H9 (cell line): ENCODE data around the gene MARCHF3. TPM values are rescaled to one million over a fixed set of nuclear protein-coding genes. Genes with fewer than 3 reads are reported as not detected.

Experiments used
- DNase-seq: peaks from one replicate; pipeline ENCODE4 v3.0.0-alpha.2; 2017
- H2AFZ ChIP-seq: one replicate; pipeline ENCODE4 v1.6.1; 2013; ENCODE audit warnings: mild to moderate bottlenecking, low read length, control low read depth, moderate library complexity
- H2AK5ac ChIP-seq: 2 replicates; pipeline ENCODE4 v1.6.1; 2013; ENCODE audit warnings: low read length, control low read depth, mixed read lengths; ENCODE audit not compliant: insufficient read length
- H2BK120ac ChIP-seq: one replicate; pipeline ENCODE4 v1.6.1; 2013; ENCODE audit warnings: low read depth, mild to moderate bottlenecking, low read length, control low read depth, inconsistent platforms; ENCODE audit not compliant: poor library complexity, severe bottlenecking
- H2BK12ac ChIP-seq: 2 replicates; pipeline ENCODE4 v1.6.1; 2013; ENCODE audit warnings: low read length, control low read depth, mixed read lengths, low read depth; ENCODE audit not compliant: insufficient read length
- H2BK15ac ChIP-seq: 2 replicates; pipeline ENCODE4 v1.6.1; 2013; ENCODE audit warnings: low read depth, low read length, control low read depth
- H2BK20ac ChIP-seq: one replicate; pipeline ENCODE4 v1.6.1; 2013; ENCODE audit warnings: low read depth, mild to moderate bottlenecking, low read length, control low read depth, inconsistent platforms; ENCODE audit not compliant: poor library complexity, severe bottlenecking
- H2BK5ac ChIP-seq: 2 replicates; pipeline ENCODE4 v1.6.1; 2013; ENCODE audit warnings: low read length, control low read depth, mixed read lengths; ENCODE audit not compliant: insufficient read length
- H3K14ac ChIP-seq: 2 replicates; pipeline ENCODE4 v1.6.1; 2013; ENCODE audit warnings: low read length, control low read depth; ENCODE audit not compliant: insufficient read depth
- H3K18ac ChIP-seq: 2 replicates; pipeline ENCODE4 v1.6.1; 2013; ENCODE audit warnings: low read depth, mild to moderate bottlenecking, mixed read lengths, low read length, control low read depth; ENCODE audit not compliant: insufficient read length
- H3K23ac ChIP-seq: 2 replicates; pipeline ENCODE4 v1.6.1; 2013; ENCODE audit warnings: low read length, control low read depth, mixed read lengths, low read depth; ENCODE audit not compliant: insufficient read length
- H3K23me2 ChIP-seq: 2 replicates; pipeline ENCODE4 v1.6.1; 2013; ENCODE audit warnings: low read depth, mild to moderate bottlenecking, mixed read lengths, low read length, control low read depth; ENCODE audit not compliant: insufficient read length, poor library complexity, severe bottlenecking
- H3K27ac ChIP-seq: 2 replicates; pipeline ENCODE4 v1.5.1; 2013; ENCODE audit warnings: low read length, control low read depth, mixed read lengths, low read depth; ENCODE audit not compliant: insufficient read length
- H3K27me3 ChIP-seq: 2 replicates; pipeline ENCODE4 v1.6.1; 2013; ENCODE audit warnings: low read length, control low read depth, inconsistent platforms; ENCODE audit not compliant: insufficient read depth
- H3K4ac ChIP-seq: 2 replicates; pipeline ENCODE4 v1.6.1; 2013; ENCODE audit warnings: low read depth, mild to moderate bottlenecking, control low read depth, inconsistent platforms, low read length, moderate library complexity
- H3K4me1 ChIP-seq: 2 replicates; pipeline ENCODE4 v1.6.1; 2013; ENCODE audit warnings: low read length, control low read depth, inconsistent platforms; ENCODE audit not compliant: insufficient read depth
- H3K4me2 ChIP-seq: 2 replicates; pipeline ENCODE4 v1.6.1; 2013; ENCODE audit warnings: low read length, control low read depth, mixed read lengths; ENCODE audit not compliant: insufficient read length, insufficient read depth
- H3K56ac ChIP-seq: 2 replicates; pipeline ENCODE4 v1.6.1; 2013; ENCODE audit warnings: low read depth, mild to moderate bottlenecking, mixed read lengths, low read length, control low read depth; ENCODE audit not compliant: insufficient read length
- H3K79me1 ChIP-seq: 2 replicates; pipeline ENCODE4 v1.6.1; 2013; ENCODE audit warnings: low read depth, mild to moderate bottlenecking, moderate library complexity, low read length, control low read depth, inconsistent platforms; ENCODE audit not compliant: insufficient read depth, poor library complexity, severe bottlenecking
- H3K79me2 ChIP-seq: 2 replicates; pipeline ENCODE4 v1.6.1; 2013; ENCODE audit warnings: low read length, control low read depth, inconsistent platforms; ENCODE audit not compliant: insufficient read depth
- H3K9ac ChIP-seq: 2 replicates; pipeline ENCODE4 v1.6.1; 2013; ENCODE audit warnings: low read length, control low read depth, mixed read lengths; ENCODE audit not compliant: insufficient read length; ENCODE audit errors: extremely low read depth
- H3K9me3 ChIP-seq: one replicate; pipeline ENCODE4 v1.6.1; 2013; ENCODE audit warnings: low read depth, low read length, inconsistent platforms; ENCODE audit not compliant: control insufficient read depth
- H3T11ph ChIP-seq: one replicate; pipeline ENCODE4 v1.6.1; 2013; ENCODE audit warnings: mild to moderate bottlenecking, low read length, control low read depth, inconsistent platforms
- H4K20me1 ChIP-seq: one replicate; pipeline ENCODE4 v1.6.1; 2013; ENCODE audit not compliant: control insufficient read depth, insufficient read length, insufficient read depth
- H4K5ac ChIP-seq: 2 replicates; pipeline ENCODE4 v1.6.1; 2013; ENCODE audit warnings: low read depth, mild to moderate bottlenecking, mixed read lengths, low read length, control low read depth; ENCODE audit not compliant: insufficient read length
- H4K8ac ChIP-seq: replicated peaks from 2 replicates; pipeline ENCODE4 v1.6.1; 2013; ENCODE audit warnings: low read length, control low read depth, mixed read lengths, low read depth; ENCODE audit not compliant: insufficient read length
- H4K91ac ChIP-seq: 2 replicates; pipeline ENCODE4 v1.6.1; 2013; ENCODE audit warnings: low read depth, mild to moderate bottlenecking, moderate library complexity, mixed read lengths, low read length, control low read depth; ENCODE audit not compliant: insufficient read length
- H3K27ac Mint-ChIP-seq, 3 experiments: 2 replicates in 2 of 3; 3 replicates in 1 of 3; pipeline ENCODE4 v1.8.0; 2020 to 2021; ENCODE audit warnings: mixed read lengths in 3 of 3, mild to moderate bottlenecking in 1 of 3, moderate library complexity in 1 of 3
- H3K27me3 Mint-ChIP-seq: 2 replicates; pipeline ENCODE4 v1.8.0; 2021; ENCODE audit warnings: low read depth, mild to moderate bottlenecking, moderate library complexity, mixed read lengths
- H3K36me3 Mint-ChIP-seq, 3 experiments: 2 replicates in 2 of 3; 3 replicates in 1 of 3; pipeline ENCODE4 v1.8.0; 2020 to 2021; ENCODE audit warnings: low read depth in 3 of 3, mixed read lengths in 3 of 3; ENCODE audit not compliant: insufficient read depth in 1 of 3
- H3K4me1 Mint-ChIP-seq, 2 experiments: 2 replicates each; pipeline ENCODE4 v1.8.0; 2020; ENCODE audit warnings: mixed read lengths in 2 of 2
- H3K4me3 Mint-ChIP-seq, 2 experiments: 2 replicates in 1 of 2; 3 replicates in 1 of 2; pipeline ENCODE4 v1.8.0; 2020 to 2021; ENCODE audit warnings: mild to moderate bottlenecking in 2 of 2, mixed read lengths in 2 of 2, moderate library complexity in 1 of 2
- H3K9me3 Mint-ChIP-seq, 2 experiments: 2 replicates in 1 of 2; 3 replicates in 1 of 2; pipeline ENCODE4 v1.8.0; 2020; ENCODE audit warnings: mild to moderate bottlenecking in 2 of 2, mixed read lengths in 2 of 2, moderate library complexity in 1 of 2
- CTCF ChIP-seq: fragments of 200-600 bp; sonication (generic); conservative IDR thresholded peaks from 3 replicates; pipeline ENCODE4 v1.8.0; 2021; ENCODE audit warnings: antibody characterized with exemption, mild to moderate bottlenecking
- WGBS: extraction: QIAGEN DNeasy Blood & Tissue Kit; methylation state at CpG from one replicate; pipeline ENCODE4 v1.1.7; 2013; ENCODE audit warnings: missing lambda C conversion rate, low lambda C conversion rate, mixed read lengths; ENCODE audit not compliant: insufficient read length; ENCODE audit errors: extremely low coverage; 5-methylcytosine and 5-hydroxymethylcytosine counted together
- total RNA-seq: library from RNA; stranded (reverse); gene quantifications from 2 replicates; pipeline ENCODE4 v1.2.1, GENCODE V29; 2021

MARCHF3 gene
- total RNA-seq, 1 experiment from 2014 or later = 17.7 TPM

- no peak overlapping the region for H3K4me2 ChIP-seq
- peaks cover 2 to 4% of the 10 kb centered on the region in 2 experiments; a peak in 3 of 5 replicates for H3K9me3 Mint-ChIP-seq
- H3K27me3 ChIP-seq = no peaks in the 10 kb centered on the region
- no peak overlapping the region for H2BK120ac ChIP-seq
- no peak for DNase-seq
- no peak overlapping the region for H4K91ac ChIP-seq
- H4K8ac ChIP-seq = no peak overlapping the region
- no peak overlapping the region for H3K27ac Mint-ChIP-seq
- H3K79me2 ChIP-seq = no peaks in the 10 kb centered on the region
- H3K23ac ChIP-seq = no peak overlapping the region
- H4K5ac ChIP-seq = no peak overlapping the region
- no peak overlapping the region for H3K56ac ChIP-seq
- H3K9ac ChIP-seq = no peak overlapping the region
- H3K4me1 ChIP-seq = no peaks in the 10 kb centered on the region
- no peaks in the 10 kb centered on the region for H3K23me2 ChIP-seq
- no peaks in the 10 kb centered on the region for H3K27me3 Mint-ChIP-seq
- no peak overlapping the region for H2AFZ ChIP-seq
- no peak overlapping the region for H3K27ac ChIP-seq
- no peak overlapping the region for H2BK20ac ChIP-seq
- H2BK15ac ChIP-seq = no peak overlapping the region
- H3K9me3 ChIP-seq = no peaks in the 10 kb centered on the region
- H4K20me1 ChIP-seq = no peaks in the 10 kb centered on the region
- WGBS = no CpG with 5 or more reads among the region's 3 CpGs
- no peak overlapping the region for H3K4ac ChIP-seq
- no peak overlapping the region for H3T11ph ChIP-seq
- peaks cover 0 to 8% (median 2%) of the 10 kb centered on the region in 3 experiments; a peak in 2 of 7 replicates for H3K36me3 Mint-ChIP-seq
- H3K4me1 Mint-ChIP-seq = no peaks in the 10 kb centered on the region
- H3K79me1 ChIP-seq = no peaks in the 10 kb centered on the region
- no peak overlapping the region for H3K14ac ChIP-seq
- H2AK5ac ChIP-seq = no peak overlapping the region
- H2BK5ac ChIP-seq = no peak overlapping the region
- no peak overlapping the region for H3K18ac ChIP-seq
- no peak for TF ChIP-seq CTCF
- no peak overlapping the region for H3K4me3 Mint-ChIP-seq
- H2BK12ac ChIP-seq = no peak overlapping the region
These were observed 75.4 kb downstream of the MARCHF3 start for GRCh38 chr5:126954981-126955380.
